GM21529 (cell line): ENCODE measurements around the gene LANCL1.
A peak's percentile ranks its signal among the peaks of the same experiment; 100 is the strongest.
"Not testable (repeated sequence)": the region's sequence is repeated elsewhere in the genome, so short reads cannot be mapped to it uniquely, and the experiment has no call there.

Source experiments
- ATAC-seq: cut with Tn5 transposase; IDR thresholded peaks from one replicate; pipeline ENCODE4 v1.9.1; 2021; ENCODE audit not compliant: unreplicated experiment

LANCL1 gene

GRCh38 chr2:210459880-210460279 is 16.7 kb downstream of the LANCL1 start:
- no peak for ATAC-seq

GRCh38 chr2:210459407-210459806 is 17.2 kb downstream of the LANCL1 start:
- ATAC-seq = no peak

GRCh38 chr2:210458395-210458794 is 18.2 kb downstream of the LANCL1 start:
- no peak for ATAC-seq

- ATAC-seq = no peak
Measured at GRCh38 chr2:210456571-210456970, 20.0 kb downstream of the LANCL1 start.

- ATAC-seq = no peak
Measured at GRCh38 chr2:210454336-210454735, 22.2 kb downstream of the LANCL1 start.

GRCh38 chr2:210452194-210452593 is 24.4 kb downstream of the LANCL1 start:
- ATAC-seq = no peak

GRCh38 chr2:210450942-210451341 is 25.6 kb downstream of the LANCL1 start:
- not testable (repeated sequence) for ATAC-seq

GRCh38 chr2:210445732-210446131 is 30.8 kb downstream of the LANCL1 start:
- no peak for ATAC-seq

- ATAC-seq = peak; percentile 62
Measured at GRCh38 chr2:210445116-210445707, 31.3 kb downstream of the LANCL1 start.

GRCh38 chr2:210443527-210443926 is 33.0 kb downstream of the LANCL1 start:
- ATAC-seq = no peak

- no peak for ATAC-seq
Measured at GRCh38 chr2:210442878-210443277, 33.7 kb downstream of the LANCL1 start.

- no peak for ATAC-seq
Measured at GRCh38 chr2:210442457-210442856, 34.1 kb downstream of the LANCL1 start.

GRCh38 chr2:210440206-210440605 is 36.4 kb downstream of the LANCL1 start:
- no peak for ATAC-seq

GRCh38 chr2:210435439-210435838 is 41.1 kb downstream of the LANCL1 start:
- no peak for ATAC-seq

GRCh38 chr2:210432633-210433032 is 43.9 kb downstream of the LANCL1 start:
- no peak for ATAC-seq

GRCh38 chr2:210429403-210430137 is 47.0 kb downstream of the LANCL1 start:
- no peak for ATAC-seq

GRCh38 chr2:210428393-210429179 is 48.0 kb downstream of the LANCL1 start:
- no peak for ATAC-seq

- not testable (repeated sequence) for ATAC-seq
Measured at GRCh38 chr2:210427309-210427708, 49.2 kb downstream of the LANCL1 start.

- no peak for ATAC-seq
Measured at GRCh38 chr2:210422366-210422765, 54.2 kb downstream of the LANCL1 start.

- no peak for ATAC-seq
Measured at GRCh38 chr2:210421916-210422315, 54.6 kb downstream of the LANCL1 start.

- ATAC-seq = no peak
Measured at GRCh38 chr2:210412660-210413059, 63.9 kb downstream of the LANCL1 start.

- no peak for ATAC-seq
Measured at GRCh38 chr2:210410542-210410941, 66.0 kb downstream of the LANCL1 start.
